AG10803 (cell line): ENCODE results near the gene SLC17A2.
A peak's percentile ranks its signal among the peaks of the same experiment; 100 is the strongest.

Experiments
- DNase-seq: peaks from one replicate; pipeline ENCODE4 v3.0.0; 2010; ENCODE audit warnings: low read depth
- H3K4me3 ChIP-seq: 2 replicates; pipeline ENCODE4 v1.5.1; 2011; ENCODE audit warnings: mild to moderate bottlenecking, low read length, control low read depth
- TF ChIP-seq, protein P1 (sequence below): conservative IDR thresholded peaks from 2 replicates; pipeline ENCODE4 v1.5.1; 2011; ENCODE audit warnings: mild to moderate bottlenecking, low read length, control low read depth, inconsistent platforms

Gene SLC17A2

DNA sequence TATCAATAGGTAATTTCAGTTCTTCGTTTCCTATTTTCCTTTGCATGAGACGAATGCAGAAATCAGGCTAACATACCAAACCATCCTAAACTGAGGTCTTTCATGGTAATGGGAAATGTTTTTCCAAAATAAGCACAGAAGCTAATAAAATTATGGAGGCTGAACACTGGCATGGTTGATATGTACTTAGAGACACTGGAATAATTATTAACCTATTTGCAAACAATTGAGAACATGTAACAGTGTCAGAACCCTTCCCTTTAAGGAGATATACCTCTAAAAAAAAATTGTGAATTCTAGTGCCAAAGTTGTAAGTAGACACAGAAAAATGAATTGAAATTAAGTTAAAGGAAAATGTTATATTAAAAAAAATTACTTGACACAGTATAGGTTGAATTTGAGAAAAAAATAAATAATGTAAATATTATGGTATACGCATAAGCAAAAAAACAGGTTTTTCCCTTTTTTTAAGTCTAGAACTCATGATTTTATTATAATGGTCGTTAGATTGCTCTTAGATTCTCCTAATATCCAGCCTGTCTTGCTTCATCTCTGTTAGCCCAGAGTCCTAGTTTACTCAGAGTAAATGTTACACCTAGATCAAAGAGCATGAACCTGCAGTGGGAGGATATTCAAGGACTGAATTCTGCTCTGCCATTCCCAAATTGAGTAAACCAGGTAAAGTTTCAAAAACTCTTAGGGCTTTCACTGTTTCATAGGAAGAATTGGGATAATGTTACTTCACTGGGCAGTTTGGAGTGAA is 1.7 kb downstream of the SLC17A2 start:
- no peak overlapping the region for H3K4me3 ChIP-seq
- no peak for DNase-seq
- TF ChIP-seq, protein P1, sequence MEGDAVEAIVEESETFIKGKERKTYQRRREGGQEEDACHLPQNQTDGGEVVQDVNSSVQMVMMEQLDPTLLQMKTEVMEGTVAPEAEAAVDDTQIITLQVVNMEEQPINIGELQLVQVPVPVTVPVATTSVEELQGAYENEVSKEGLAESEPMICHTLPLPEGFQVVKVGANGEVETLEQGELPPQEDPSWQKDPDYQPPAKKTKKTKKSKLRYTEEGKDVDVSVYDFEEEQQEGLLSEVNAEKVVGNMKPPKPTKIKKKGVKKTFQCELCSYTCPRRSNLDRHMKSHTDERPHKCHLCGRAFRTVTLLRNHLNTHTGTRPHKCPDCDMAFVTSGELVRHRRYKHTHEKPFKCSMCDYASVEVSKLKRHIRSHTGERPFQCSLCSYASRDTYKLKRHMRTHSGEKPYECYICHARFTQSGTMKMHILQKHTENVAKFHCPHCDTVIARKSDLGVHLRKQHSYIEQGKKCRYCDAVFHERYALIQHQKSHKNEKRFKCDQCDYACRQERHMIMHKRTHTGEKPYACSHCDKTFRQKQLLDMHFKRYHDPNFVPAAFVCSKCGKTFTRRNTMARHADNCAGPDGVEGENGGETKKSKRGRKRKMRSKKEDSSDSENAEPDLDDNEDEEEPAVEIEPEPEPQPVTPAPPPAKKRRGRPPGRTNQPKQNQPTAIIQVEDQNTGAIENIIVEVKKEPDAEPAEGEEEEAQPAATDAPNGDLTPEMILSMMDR = no peak

DNA sequence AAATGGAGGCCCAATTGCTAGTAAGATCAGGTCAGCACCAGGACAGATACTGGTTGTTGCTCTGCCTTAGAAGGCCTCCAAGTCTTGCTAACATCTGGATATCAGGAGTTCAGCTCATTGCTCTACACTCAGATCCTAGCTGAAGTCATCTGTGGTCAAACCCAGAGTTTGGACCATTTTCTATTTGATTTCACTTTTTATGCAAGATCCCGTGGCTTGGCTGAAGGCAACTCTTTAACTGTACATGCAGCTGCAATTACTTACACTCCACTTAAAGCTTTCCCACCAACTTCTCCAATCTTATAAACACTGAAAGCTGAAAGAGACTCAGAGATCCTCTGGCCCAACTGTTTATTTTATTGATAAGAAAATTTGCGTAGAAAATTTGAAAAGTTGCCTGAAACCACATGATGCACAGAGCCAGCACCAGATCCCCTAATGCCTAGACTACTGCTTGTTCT is 2.7 kb downstream of the SLC17A2 start:
- TF ChIP-seq, protein P1 = no peak
- H3K4me3 ChIP-seq = no peak overlapping the region
- peak; percentile 22 for DNase-seq

DNA sequence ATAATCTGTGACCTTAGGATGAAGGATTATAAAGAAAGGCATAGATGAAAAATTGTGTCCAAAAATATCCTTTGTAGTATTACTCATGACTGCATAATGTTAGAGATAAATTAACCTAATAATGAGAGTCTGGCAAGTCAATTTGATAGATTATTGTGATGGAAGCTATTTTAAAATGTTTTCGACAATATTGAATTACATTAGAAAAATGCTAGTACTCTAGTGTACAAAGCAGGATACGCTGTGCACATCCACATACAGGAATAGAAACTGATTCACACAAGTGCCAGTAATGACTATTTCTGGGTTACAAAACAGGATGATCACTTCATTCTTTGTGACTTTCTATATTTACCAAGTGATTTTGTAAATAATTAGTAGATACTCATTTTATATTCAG is 3.3 kb downstream of the SLC17A2 start:
- DNase-seq = no peak
- no peak overlapping the region for H3K4me3 ChIP-seq
- TF ChIP-seq, protein P1 = no peak

DNA sequence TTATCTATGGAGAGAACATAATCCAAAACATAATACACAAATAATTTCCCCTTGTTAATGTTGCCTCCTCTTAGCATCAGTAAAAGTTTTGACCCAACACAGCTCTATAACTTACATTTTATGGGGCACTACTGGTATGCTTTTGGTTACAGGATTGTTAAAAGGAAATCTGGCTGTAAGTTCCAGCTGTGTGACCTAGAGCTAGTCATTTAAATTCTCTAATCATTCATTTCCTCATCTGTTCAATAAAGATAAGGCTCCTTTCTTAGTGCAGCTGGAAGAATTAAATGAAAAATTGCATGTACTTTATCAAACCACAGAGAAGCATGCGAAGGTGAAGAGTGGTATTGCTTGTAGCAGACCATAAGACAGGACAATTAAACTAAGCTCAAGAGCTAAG is 4.6 kb downstream of the SLC17A2 start:
- no peak for DNase-seq
- TF ChIP-seq, protein P1 = no peak
- H3K4me3 ChIP-seq = no peak overlapping the region

DNA sequence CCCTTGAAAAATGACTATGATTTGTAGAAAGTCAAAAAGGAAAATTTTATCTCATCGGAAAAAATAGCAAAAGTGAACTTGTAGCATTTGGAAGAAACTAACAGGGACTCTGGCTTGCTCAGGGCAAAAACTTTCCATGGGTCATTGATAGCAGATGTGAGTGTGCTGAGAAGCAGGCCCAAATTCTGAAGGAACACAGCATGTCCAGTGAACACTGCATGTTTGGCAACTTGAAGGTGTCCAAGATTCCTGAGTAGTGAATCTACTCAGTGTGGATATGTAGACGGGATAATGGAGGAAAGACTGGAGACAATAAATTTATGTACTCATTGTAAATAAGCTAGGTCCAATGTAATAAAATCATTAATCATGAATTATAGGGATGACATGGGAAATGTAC is 8.2 kb downstream of the SLC17A2 start:
- H3K4me3 ChIP-seq = no peak overlapping the region
- DNase-seq = peak; percentile 57
- TF ChIP-seq, protein P1 = no peak

DNA sequence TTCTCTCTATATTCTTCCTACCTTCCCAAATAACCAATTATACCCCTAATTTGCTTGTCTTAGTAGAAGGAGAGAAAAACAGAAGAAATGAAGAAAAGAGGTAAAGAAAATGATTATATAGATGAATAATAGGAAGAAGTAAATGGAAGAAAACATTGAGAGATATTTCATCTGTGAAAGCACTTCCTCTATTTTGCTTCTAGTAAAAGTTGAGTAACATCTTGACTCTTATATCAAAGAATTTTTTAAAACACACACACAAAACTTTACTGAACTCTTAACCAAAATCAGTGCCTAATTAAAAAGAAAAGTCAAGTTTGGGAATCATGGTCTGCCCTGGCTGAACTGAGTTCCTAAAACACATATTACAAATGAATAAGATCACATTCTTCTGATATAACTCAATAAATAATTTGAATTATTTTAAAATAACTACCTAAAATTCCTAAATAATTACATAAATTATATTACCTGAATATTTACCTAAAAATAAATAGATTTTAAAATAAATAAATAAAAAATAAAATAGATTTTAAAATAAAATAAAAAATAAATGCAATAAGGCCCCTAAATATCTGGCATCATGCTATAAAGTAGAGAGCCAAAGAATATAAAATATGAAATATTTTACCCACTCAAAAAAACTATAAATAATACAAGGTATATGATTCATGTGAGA is 8.8 kb downstream of the SLC17A2 start:
- TF ChIP-seq, protein P1 = no peak
- DNase-seq = no peak
- no peak overlapping the region for H3K4me3 ChIP-seq

DNA sequence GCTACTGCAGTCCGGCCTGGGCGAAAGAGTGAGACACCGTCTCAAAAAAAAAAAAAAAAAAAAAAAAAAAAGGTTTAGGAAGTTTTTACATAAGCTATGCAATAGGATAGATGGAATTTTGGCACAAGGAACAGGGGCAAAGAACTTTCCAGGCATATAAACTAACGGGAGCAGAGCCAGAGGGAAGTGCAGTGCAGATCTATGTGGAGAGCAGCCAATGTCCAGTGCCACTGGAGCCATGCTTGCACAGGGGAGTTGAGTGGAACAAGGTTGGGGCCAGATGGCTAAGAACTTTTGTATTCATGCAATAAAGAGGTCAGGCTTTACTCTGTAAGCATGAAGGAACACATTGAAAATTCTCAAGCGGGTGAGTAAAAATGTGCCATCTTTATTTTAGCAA is 10.8 kb downstream of the SLC17A2 start:
- no peak overlapping the region for H3K4me3 ChIP-seq
- DNase-seq = no peak
- TF ChIP-seq, protein P1 = no peak
